Kidney (tissue), 14 donors: Measurements from ENCODE around the gene RARG. TPM values are rescaled to one million over a fixed set of nuclear protein-coding genes. Genes with fewer than 3 reads are reported as not detected.
"Not testable (repeated sequence)": the region's sequence is repeated elsewhere in the genome, so short reads cannot be mapped to it uniquely, and the experiment has no call there.

ENCODE experiments used
- DNase-seq, 5 donors: peaks; one replicate each; pipeline ENCODE4 v3.0.0-alpha.2; 2013 to 2020
- FAIRE-seq: peaks from 2 replicates; lab custom pipeline; 2012; peaks lifted over from hg19 to GRCh38; lab: Jason Lieb, UNC
- H3K27ac ChIP-seq, 2 donors: one replicate each; pipeline ENCODE4 v1.7.0; 2013; ENCODE audit warnings: low read depth in 2 of 2, low read length in 2 of 2, inconsistent platforms in 1 of 2
- H3K27me3 ChIP-seq: one replicate; pipeline ENCODE4 v1.7.1; 2013; ENCODE audit warnings: low read length, inconsistent platforms; ENCODE audit not compliant: control insufficient read depth, insufficient read depth
- H3K36me3 ChIP-seq, 3 donors: one replicate each; pipeline versions ENCODE4 v1.7.0 to v1.7.1; 2013; ENCODE audit warnings: low read length in 3 of 3, control low read depth in 1 of 3, inconsistent platforms in 1 of 3; ENCODE audit not compliant: insufficient read depth in 3 of 3, control insufficient read depth in 2 of 3
- H3K4me1 ChIP-seq, 3 donors: one replicate each; pipeline versions ENCODE4 v1.7.0 to v1.7.1; 2013; ENCODE audit warnings: low read length in 3 of 3, inconsistent platforms in 1 of 3, low read depth in 1 of 3; ENCODE audit not compliant: control insufficient read depth in 2 of 3, insufficient read depth in 2 of 3
- H3K4me3 ChIP-seq, 3 donors: one replicate each; pipeline versions ENCODE4 v1.7.0 to v1.8.1; 2013; ENCODE audit warnings: low read length in 3 of 3, control low read depth in 1 of 3, inconsistent platforms in 1 of 3
- H3K9ac ChIP-seq, 3 donors: one replicate each; pipeline versions ENCODE4 v1.7.0 to v1.7.1; 2013; ENCODE audit warnings: low read length in 3 of 3, control low read depth in 1 of 3, inconsistent platforms in 1 of 3
- H3K9me3 ChIP-seq, 3 donors: one replicate each; pipeline versions ENCODE4 v1.7.0 to v1.7.1; 2013; ENCODE audit warnings: low read length in 3 of 3, control low read depth in 1 of 3, inconsistent platforms in 1 of 3; ENCODE audit not compliant: control insufficient read depth in 2 of 3, insufficient read depth in 1 of 3
- intact Hi-C: fragments of 100-400 bp; cut with DNase I; formaldehyde crosslinking; loops from one replicate; pipeline ENCODE4 v1.11.1; 2022
- polyA plus RNA-seq: library from polyadenylated mRNA; stranded (reverse); fragments of 350-450 nt; fragmentation: Illumina TruSeq; extraction: RNeasy Lipid Tissue Mini Kit (QIAGEN cat#74804); gene quantifications from one replicate; pipeline ENCODE4 v1.2.3, GENCODE V29; 2014; ENCODE audit warnings: low read depth, low replicate concordance; ENCODE audit not compliant: insufficient read depth
- total RNA-seq: library from RNA; stranded (reverse); fragmentation: NEBNext Ultra II Directional; extraction: Animal tissue kit (Norgen Biotek cat#: 25700); gene quantifications from one replicate; pipeline ENCODE4 v1.2.1, GENCODE V29; 2021
- TF ChIP-seq, protein P1 (sequence below): IDR thresholded peaks from 3 replicates; pipeline ENCODE4 v1.5.1; 2012; ENCODE audit warnings: mild to moderate bottlenecking, moderate library complexity, borderline replicate concordance; ENCODE audit not compliant: insufficient read depth; ENCODE audit errors: extremely low read depth
- donor health status: control.
- donor health status: control.
- donor health status: control.
- donor health status: control.
- donor health status: control.
- donor health status: DM: yes; HTN: yes; CAD: no.
- donor health status: Normal renal cell carcinoma (clear cell type).

Gene RARG
- total and polyA plus RNA-seq, 2 donors from 2014 or later, result 13.2 to 34.1 TPM

DNA sequence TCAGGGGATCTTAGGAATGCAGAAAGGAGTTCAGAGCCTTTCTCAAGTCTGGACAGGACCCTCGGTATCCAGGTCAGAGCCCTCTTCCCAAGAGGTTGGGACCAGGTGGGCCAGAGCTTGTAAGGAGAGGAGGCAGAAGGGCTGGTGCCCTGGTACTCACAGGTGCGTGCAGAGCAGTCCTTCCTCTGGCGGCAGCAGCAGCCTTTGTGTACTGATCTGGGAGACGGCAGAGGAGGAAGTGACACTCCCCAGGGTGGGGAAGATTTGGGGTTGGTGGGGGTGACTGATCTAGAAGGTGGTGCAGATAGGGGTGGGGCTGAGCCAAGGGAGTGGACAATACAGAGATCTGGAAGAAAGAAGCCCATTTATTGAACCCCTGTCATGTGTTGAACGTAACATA, 25.0 kb downstream of the RARG start, which contains the start of gene ITGB7:
Gene ITGB7 (minus strand): TSS at position 210 of the 400 bp plus-strand sequence. CDS start 6,808 bp downstream, outside the sequence.
- Histone ChIP-seq H3K9ac (no peak within 1 kb of the TSS), H3K27me3 (no peaks in the 10 kb centered on the region), H3K9me3 (no peaks in the 10 kb centered on the region), H3K27ac (no peak within 1 kb of the TSS), H3K4me1 (peaks cover 0 to 9% (median 0%) of the 10 kb centered on the region in 3 donors), H3K36me3 (peaks cover 0 to 5% (median 0%) of the 10 kb centered on the region in 3 donors), H3K4me3 (no peak within 1 kb of the TSS)
- no peak for DNase-seq
- intact Hi-C loops, result no loop called here
- TF ChIP-seq, protein P1, sequence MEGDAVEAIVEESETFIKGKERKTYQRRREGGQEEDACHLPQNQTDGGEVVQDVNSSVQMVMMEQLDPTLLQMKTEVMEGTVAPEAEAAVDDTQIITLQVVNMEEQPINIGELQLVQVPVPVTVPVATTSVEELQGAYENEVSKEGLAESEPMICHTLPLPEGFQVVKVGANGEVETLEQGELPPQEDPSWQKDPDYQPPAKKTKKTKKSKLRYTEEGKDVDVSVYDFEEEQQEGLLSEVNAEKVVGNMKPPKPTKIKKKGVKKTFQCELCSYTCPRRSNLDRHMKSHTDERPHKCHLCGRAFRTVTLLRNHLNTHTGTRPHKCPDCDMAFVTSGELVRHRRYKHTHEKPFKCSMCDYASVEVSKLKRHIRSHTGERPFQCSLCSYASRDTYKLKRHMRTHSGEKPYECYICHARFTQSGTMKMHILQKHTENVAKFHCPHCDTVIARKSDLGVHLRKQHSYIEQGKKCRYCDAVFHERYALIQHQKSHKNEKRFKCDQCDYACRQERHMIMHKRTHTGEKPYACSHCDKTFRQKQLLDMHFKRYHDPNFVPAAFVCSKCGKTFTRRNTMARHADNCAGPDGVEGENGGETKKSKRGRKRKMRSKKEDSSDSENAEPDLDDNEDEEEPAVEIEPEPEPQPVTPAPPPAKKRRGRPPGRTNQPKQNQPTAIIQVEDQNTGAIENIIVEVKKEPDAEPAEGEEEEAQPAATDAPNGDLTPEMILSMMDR, result no peak
- no peak for FAIRE-seq

DNA sequence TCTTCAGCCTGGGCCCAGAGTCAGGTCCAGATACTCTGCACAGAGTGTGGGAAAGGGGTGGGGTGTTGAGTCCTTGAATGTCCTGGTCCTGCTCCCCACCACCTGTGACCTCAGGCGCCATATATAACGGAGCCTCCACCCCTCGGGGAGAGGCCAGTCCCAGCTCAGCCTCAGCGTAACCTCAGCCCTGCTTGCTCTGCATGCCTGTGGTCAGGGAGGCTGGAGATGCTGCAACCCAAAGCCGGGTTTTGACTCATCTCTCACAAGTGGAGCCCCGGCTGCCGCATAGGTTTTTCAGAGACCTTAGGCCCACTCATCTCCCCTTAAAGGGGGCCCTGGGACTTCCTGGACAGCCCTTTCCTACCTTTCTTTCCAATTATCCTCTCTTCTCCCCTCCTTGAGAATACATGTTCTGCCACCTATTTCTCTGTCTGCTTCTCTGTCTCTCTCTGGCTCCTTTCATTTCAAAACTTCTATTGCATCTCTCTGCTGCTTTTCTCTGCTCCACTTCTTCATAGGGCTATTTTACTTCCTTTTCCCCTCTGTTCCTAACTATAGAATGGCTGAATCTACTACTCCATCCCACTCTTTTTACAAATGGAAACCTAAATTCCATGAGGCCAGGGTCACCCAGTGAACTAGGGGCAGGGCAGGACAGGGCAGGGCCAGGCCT, 26.1 kb downstream of the RARG start:
- H3K9me3 ChIP-seq, result no peaks in the 10 kb centered on the region
- no peak overlapping the region for H3K9ac ChIP-seq
- H3K4me1 ChIP-seq, result peaks cover 0 to 9% (median 0%) of the 10 kb centered on the region in 3 donors
- DNase-seq, result peak in 1 of 5 donors; percentile 74
- intact Hi-C loops, result no loop called here
- peaks cover 0 to 2% (median 0%) of the 10 kb centered on the region in 3 donors for H3K36me3 ChIP-seq
- no peak for FAIRE-seq
- H3K27ac ChIP-seq, result no peak overlapping the region
- TF ChIP-seq, protein P1, result no peak
- no peak overlapping the region for H3K4me3 ChIP-seq
- H3K27me3 ChIP-seq, result no peaks in the 10 kb centered on the region

DNA sequence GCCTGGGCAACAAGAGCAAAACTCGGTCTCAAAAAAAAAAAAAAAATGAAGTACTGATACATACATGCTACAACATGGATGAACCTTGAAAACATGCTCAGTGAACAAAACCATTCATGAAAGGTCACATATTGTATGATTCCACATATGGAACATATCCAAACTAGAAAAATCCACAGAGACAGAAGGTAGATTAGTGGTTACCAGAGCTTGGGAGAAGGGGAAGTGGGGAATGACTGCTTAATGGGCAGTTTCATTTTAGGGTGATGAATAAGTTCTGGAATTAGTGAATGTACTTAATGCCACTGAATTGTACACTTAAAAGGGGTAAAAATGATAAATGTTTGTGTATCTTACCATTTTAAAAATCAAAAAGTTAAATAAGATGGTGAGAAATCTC, 27.7 kb downstream of the RARG start:
- Histone ChIP-seq H3K4me3 (no peak overlapping the region), H3K9ac (no peak overlapping the region), H3K4me1 (peaks cover 0 to 9% (median 0%) of the 10 kb centered on the region in 3 donors), H3K27me3 (no peaks in the 10 kb centered on the region), H3K9me3 (no peaks in the 10 kb centered on the region), H3K27ac (no peak overlapping the region), H3K36me3 (no peaks in the 10 kb centered on the region)
- DNase-seq, result no peak
- TF ChIP-seq, protein P1, result no peak
- intact Hi-C loops, result no loop called here
- FAIRE-seq, result no peak

DNA sequence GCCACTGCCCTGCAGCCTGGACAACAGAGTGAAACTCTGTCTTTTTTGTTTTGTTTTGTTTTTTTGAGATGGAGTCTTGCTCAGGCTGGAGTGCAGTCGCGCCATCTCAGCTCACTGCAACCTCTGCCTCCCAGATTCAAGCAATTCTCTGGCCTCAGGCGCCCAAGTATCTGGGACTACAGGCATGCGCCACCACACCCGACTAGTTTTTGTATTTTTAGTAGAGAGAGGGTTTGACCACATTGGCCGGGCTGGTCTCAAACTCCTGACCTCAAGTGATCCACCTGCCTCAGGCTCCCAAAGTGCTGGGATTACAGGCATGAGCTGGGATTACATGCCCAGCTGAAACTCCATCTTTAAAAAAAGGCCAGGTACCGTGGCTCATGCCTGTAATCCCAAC, 29.7 kb downstream of the RARG start:
- H3K27me3 ChIP-seq, H3K27ac ChIP-seq, intact Hi-C loops, FAIRE-seq, H3K9ac ChIP-seq, H3K4me1 ChIP-seq, DNase-seq, H3K36me3 ChIP-seq, H3K4me3 ChIP-seq, H3K9me3 ChIP-seq: not testable (repeated sequence)
